Breast epithelium (tissue), 4 donors: ENCODE measurements around the gene GNB1. TPM values are rescaled to one million over a fixed set of nuclear protein-coding genes. Genes with fewer than 3 reads are reported as not detected.

Experiments used
- DNase-seq, 2 donors: peaks; one replicate each; pipeline ENCODE4 v3.0.0-alpha.2; 2019; ENCODE audit warnings: low spot score in 2 of 2
- H3K27ac ChIP-seq, 2 donors: fragments of 200-600 bp; sonication (generic) in 1 of 2; one replicate each; pipeline ENCODE4 v1.5.1; 2016 to 2019; ENCODE audit warnings: mild to moderate bottlenecking in 1 of 2
- H3K27me3 ChIP-seq, 2 donors: fragments of 200-600 bp; sonication (generic) in 1 of 2; one replicate each; pipeline versions ENCODE4 v1.5.1 to v1.6.0; 2017 to 2019; ENCODE audit warnings: control low read depth in 1 of 2, mild to moderate bottlenecking in 1 of 2
- H3K36me3 ChIP-seq: fragments of 200-600 bp; one replicate; pipeline ENCODE4 v1.5.1; 2019
- H3K4me1 ChIP-seq, 2 donors: fragments of 200-600 bp; sonication (generic); one replicate each; pipeline ENCODE4 v1.5.1; 2016 to 2019; ENCODE audit warnings: control low read depth in 1 of 2
- H3K4me3 ChIP-seq, 3 donors: fragments of 200-600 bp; sonication (generic); 1 replicate in 2 of 3; 2 replicates in 1 of 3; pipeline ENCODE4 v1.5.1; 2016 to 2019; ENCODE audit warnings: mild to moderate bottlenecking in 3 of 3, moderate library complexity in 2 of 3
- H3K9me3 ChIP-seq, 2 donors: fragments of 200-600 bp; sonication (generic) in 1 of 2; one replicate each; pipeline ENCODE4 v1.5.1; 2016 to 2019; ENCODE audit warnings: control low read depth in 1 of 2
- CTCF ChIP-seq, 3 donors: fragments of 450-650 bp; IDR thresholded peaks; one replicate each; pipeline ENCODE4 v1.5.1; 2016 to 2017; ENCODE audit warnings: antibody characterized with exemption in 3 of 3, mild to moderate bottlenecking in 3 of 3, moderate library complexity in 3 of 3
- POLR2A ChIP-seq: fragments of 450-650 bp; IDR thresholded peaks from one replicate; pipeline ENCODE4 v1.6.1; 2016; ENCODE audit warnings: antibody characterized with exemption, mild to moderate bottlenecking, moderate library complexity
- POLR2AphosphoS5 ChIP-seq, 3 donors: sonication (generic); formaldehyde crosslinking; IDR thresholded peaks; one replicate each; pipeline ENCODE4 v1.6.1; 2017; ENCODE audit warnings: antibody characterized with exemption in 3 of 3
- intact Hi-C: fragments of 100-400 bp; cut with DNase I; formaldehyde crosslinking; loops from one replicate; pipeline ENCODE4 v1.15.1; 2023; ENCODE audit warnings: low total_unique reads
- total RNA-seq, 3 donors: library from RNA; depleted of rRNA; stranded (reverse); fragments of >200 nt; gene quantifications; one replicate each; pipeline ENCODE4 v1.1.0, GENCODE V29; 2016

Gene GNB1
- total RNA-seq, 3 donors from 2014 or later = 108 to 138 (median 123) TPM

DNA sequence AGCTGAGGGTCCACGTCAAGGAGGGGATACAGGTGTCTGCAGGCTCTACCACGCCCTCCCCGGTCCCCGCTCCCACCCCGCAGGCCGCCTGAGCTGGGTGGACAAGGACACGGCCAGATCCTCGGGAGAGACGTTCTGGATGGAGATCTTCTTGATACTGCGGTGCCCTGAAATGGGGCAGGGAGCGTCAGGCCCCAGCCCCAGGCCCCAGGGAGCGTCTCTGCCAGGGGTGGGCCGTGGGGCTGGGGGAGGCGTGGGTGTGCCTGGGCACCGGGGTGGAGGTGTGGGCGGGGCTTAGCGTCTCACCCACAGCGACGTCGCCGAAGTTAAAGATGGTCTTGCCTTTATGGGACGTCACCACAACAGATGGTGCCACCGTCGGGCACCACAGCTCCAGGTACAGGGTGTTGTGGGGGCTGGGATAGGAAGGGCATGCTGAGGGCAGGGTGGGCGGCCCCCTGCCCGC lies 35.5 kb upstream of the GNB1 start:
- no peak for DNase-seq
- intact Hi-C loops = no loop called here
- H3K36me3 ChIP-seq = no peaks in the 10 kb centered on the region
- TF ChIP-seq CTCF (IDR thresholded peaks at IDR 0.05) (no peak), POLR2A (no peak), POLR2AphosphoS5 (IDR thresholded peaks at IDR 0.05) (no peak)
- no peaks in the 10 kb centered on the region for H3K27me3 ChIP-seq
- no peak overlapping the region for H3K27ac ChIP-seq
- no peaks in the 10 kb centered on the region for H3K4me1 ChIP-seq
- no peaks in the 10 kb centered on the region for H3K9me3 ChIP-seq
- no peak overlapping the region for H3K4me3 ChIP-seq

DNA sequence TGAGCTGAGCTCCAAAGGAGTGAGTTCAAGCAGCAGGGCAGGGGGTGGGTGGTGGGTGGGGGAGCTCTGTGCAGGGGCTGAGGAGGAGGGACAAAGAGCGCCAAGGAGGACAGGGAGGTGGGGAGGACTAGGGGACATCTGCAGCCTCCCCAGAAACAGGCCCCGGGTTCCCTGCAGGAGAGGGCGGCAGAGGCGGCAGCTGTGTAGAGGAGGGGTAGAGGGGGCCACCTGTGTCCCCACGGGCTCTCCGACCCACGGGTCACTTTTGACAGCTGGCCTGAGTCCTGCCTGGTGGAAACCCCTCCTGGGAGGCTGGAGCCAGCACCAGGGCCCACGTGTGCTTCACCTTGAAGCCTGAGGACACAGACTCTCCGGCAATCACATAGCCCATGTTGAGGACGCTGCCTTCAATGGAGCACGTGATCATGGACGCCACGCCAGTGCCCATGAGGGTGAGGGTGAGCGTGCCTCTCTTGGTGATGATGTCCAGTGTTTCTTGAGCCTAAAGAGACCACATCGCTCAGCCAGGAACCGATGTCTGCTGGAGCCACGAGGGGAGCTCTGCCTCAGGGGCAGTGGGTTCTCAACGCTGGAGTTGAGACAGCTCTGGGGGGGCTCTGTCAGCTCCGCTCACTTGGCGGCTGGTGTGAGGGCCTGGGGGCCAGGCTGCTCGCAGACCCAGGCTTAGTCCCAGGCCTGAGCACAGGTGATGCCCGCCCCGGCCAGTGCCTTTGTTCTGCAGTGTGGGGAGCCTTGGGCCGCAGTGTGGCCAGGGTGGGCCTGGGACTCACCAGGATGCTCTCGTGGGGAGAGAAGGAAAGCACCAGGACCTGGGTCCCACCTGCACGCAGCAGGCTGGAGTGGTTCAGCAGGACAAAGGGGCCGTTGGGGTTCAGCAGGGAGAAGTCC lies 34.8 kb upstream of the GNB1 start:
- TF ChIP-seq POLR2AphosphoS5 (IDR thresholded peaks at IDR 0.05) = no peak
- TF ChIP-seq POLR2A = no peak
- no peak for TF ChIP-seq CTCF (IDR thresholded peaks at IDR 0.05)
- intact Hi-C loops = no loop called here

GRCh38 chr1:1924849-1925248 lies 34.0 kb upstream of the GNB1 start:
- intact Hi-C loops = no loop called here
- no peak overlapping the region for H3K27ac ChIP-seq
- TF ChIP-seq POLR2AphosphoS5 (IDR thresholded peaks at IDR 0.05) = no peak
- TF ChIP-seq CTCF (IDR thresholded peaks at IDR 0.05) = no peak
- TF ChIP-seq POLR2A = no peak
- no peak overlapping the region for H3K4me3 ChIP-seq
- no peak for DNase-seq
- no peaks in the 10 kb centered on the region for H3K36me3 ChIP-seq
- H3K9me3 ChIP-seq = no peaks in the 10 kb centered on the region
- no peaks in the 10 kb centered on the region for H3K27me3 ChIP-seq
- no peaks in the 10 kb centered on the region for H3K4me1 ChIP-seq

More for the DNA sequence above, 34.8 kb upstream of the GNB1 start:
- H3K4me3 ChIP-seq = no peak overlapping the region
- H3K4me1 ChIP-seq = no peaks in the 10 kb centered on the region
- H3K27me3 ChIP-seq = no peaks in the 10 kb centered on the region
- H3K9me3 ChIP-seq = no peaks in the 10 kb centered on the region
- no peak for DNase-seq
- H3K27ac ChIP-seq = no peak overlapping the region
- no peaks in the 10 kb centered on the region for H3K36me3 ChIP-seq

- TF ChIP-seq POLR2A = no peak
- no peak for TF ChIP-seq CTCF (IDR thresholded peaks at IDR 0.05)
- TF ChIP-seq POLR2AphosphoS5 (IDR thresholded peaks at IDR 0.05) = no peak
- no peak overlapping the region for H3K27ac ChIP-seq
Measured at GRCh38 chr1:1924386-1924785, 33.5 kb upstream of the GNB1 start.

More at GRCh38 chr1:1924386-1924785, 33.5 kb upstream of the GNB1 start:
- no peak for DNase-seq
- no peaks in the 10 kb centered on the region for H3K9me3 ChIP-seq
- no peak overlapping the region for H3K4me3 ChIP-seq
- no peaks in the 10 kb centered on the region for H3K36me3 ChIP-seq
- intact Hi-C loops = no loop called here
- H3K4me1 ChIP-seq = no peaks in the 10 kb centered on the region
- no peaks in the 10 kb centered on the region for H3K27me3 ChIP-seq
